Peyer's patch (tissue), 4 donors: ENCODE measurements around the gene MBNL3.

Source experiments
- CTCF ChIP-seq, 6 experiments: fragments of 450-650 bp in 4 of 6; fragments of 200-600 bp in 2 of 6; sonication (generic) in 1 of 6; IDR thresholded peaks; one replicate each; pipeline ENCODE4 v1.5.1; 2017 to 2019; ENCODE audit warnings: antibody characterized with exemption in 6 of 6, mild to moderate bottlenecking in 3 of 6, moderate library complexity in 1 of 6
- POLR2A ChIP-seq, 2 donors: fragments of 450-650 bp; IDR thresholded peaks; one replicate each; pipeline ENCODE4 v1.5.1; 2017; ENCODE audit warnings: antibody characterized with exemption in 2 of 2, mild to moderate bottlenecking in 2 of 2, moderate library complexity in 2 of 2

- TF ChIP-seq CTCF (IDR thresholded peaks at IDR 0.05) (no peak), POLR2A (IDR thresholded peaks at IDR 0.05) (no peak)
Measured at GRCh38 chrX:132411310-132411977, 77.4 kb downstream of the MBNL3 start.
